Activated T-cell treated with anti-CD3 and anti-CD28 coated beads for 1 hour (primary cell): ENCODE results near the gene ATP11A.
"Not testable (repeated sequence)": the region's sequence is repeated elsewhere in the genome, so short reads cannot be mapped to it uniquely, and the experiment has no call there.

Experiments
- DNase-seq: peaks from one replicate; pipeline ENCODE4 v3.0.0-alpha.2; 2020; ENCODE audit warnings: low read depth

ATP11A gene

DNA sequence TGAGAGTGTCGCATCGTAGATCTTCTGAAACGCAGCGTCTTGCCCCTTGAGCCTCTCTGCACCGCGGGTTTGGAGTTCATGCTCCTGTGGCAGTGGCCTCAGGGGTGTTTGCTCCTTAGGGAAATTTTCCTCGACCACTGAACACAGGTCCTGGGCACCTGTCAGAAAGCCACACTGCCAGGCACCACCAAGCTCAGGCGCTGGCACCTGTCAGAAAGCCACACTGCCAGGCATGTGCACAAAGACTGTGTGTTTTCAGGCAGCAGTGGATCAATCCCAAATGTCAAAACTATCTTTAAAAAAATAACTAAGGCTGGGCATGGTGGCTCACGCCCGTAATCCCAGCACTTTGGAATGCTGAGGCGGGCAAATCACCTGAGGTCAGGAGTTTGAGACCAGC, 87.1 kb downstream of the ATP11A start:
- no peak for DNase-seq

DNA sequence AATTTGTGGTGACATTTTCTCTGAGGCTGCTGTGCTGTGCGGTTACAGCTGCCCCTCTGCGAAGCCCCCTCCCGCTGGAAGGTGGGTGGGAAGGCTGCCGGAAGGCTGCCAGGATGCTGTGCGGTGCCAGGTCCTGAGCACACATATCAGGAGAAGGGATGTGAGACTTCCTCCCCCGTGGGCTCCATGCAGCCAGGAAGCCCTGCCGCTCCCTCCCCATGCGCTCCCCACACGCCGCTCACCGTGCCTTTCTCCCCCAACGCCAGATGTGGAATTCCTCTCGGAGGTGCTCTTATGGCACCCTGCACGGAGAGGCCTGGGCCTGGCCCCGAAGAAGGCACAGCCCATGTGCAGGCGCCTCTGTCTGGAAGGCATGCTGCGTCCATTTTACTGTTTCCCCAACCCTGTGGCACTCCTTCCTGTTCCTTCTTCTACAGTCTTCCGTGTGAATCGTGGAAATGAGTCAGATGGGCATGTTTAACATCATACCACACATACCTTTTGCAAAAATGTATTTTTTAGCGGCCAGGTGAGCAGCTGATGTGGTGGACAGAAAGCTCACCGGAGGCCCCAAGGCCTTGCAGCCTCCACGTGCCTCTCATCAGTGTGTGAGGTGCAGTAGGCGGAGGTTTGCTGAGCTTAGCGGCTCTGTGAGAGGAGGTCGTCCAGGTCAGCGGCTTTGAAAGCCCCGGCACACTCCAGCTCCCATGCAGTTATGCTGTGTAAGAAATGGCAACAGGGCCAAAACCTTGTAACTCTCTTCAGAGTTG, 88.0 kb downstream of the ATP11A start:
- no peak for DNase-seq

GRCh38 chr13:112779856-112780604, 90.2 kb downstream of the ATP11A start:
- no peak for DNase-seq

DNA sequence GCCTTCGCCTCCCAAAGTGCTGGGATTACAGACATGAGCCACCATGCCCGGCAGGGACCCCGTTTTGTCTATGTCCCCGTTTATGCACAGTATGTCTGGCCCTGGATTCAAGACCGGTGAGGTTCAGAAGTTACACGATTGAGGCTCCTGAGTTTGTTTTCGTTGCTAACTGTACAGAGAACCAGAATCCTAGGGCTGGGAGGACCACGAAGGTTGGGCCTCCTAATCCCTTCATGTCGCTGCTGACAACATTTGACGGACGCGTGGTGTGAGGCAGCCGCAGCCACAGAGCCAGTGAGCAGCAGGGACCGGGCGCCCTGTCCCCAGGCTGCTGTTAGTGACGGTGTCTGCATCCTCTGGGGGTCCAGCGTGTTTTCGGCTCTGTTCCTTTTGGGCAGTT, 91.4 kb downstream of the ATP11A start:
- no peak for DNase-seq

DNA sequence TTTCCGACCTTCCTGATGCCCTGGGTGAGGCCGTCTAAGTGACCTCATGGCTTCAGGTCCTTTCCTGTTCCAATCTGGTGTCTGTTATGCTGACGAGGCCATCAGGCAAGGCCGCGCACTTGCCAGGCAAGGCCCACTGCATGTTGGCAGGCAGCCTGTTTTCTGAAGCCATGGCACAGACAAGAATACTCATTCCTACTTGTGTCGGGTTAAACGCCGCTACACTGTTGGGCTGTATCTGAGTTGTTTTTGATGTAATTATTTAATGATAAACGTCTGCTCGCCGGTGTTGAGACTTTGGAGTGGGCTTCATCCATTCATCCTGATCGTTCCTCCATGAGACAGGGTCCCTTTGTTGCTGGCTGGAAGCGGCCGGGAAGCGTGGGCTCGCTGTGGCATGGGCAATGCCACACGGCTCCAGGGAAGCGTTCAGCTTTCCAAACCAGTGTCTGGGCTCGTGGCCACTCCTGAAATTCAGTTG, 92.1 kb downstream of the ATP11A start:
- DNase-seq, result no peak

- no peak for DNase-seq
Observed at GRCh38 chr13:112782429-112783010, 92.7 kb downstream of the ATP11A start.

DNA sequence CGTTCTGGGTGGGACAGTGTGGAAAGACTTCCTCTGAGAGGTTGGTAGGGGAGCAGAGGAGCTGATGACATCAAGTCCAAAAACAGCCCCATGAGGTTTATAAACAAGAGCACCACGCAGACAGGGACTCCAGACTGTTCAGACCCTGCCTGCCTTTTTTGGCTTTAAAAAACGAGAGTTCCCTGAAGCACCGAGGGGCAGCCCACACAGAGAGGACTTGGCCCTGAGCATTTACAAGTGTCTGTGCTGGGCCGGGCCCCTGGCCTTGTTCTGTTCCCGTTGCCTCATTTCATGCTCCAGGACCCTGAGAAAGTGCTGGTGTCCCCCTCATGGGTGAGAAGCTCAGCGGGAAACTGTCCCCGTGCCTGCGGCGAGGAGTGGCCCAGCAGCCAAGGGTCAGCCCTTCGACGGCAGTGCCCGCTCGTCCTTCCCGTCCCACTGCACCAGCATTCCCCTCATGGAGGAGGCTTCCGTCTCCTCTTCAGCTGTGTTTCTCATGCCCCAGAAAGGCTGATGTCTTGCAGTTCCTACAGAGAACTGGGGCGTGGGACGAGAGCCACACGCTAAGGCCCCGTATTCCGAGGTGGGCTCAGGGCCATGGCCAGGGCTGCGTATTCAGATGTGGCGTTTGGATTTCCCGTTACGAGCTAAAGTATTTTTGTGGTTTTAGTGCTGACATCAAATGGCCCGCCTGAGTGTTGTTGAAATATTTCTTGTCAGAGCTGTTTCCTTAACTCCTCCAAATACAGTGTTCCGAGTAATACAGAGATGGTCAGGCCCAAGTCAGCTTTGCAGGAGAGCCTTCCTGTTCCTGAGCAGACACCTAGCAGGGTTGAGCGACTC, 93.5 kb downstream of the ATP11A start:
- no peak for DNase-seq

DNA sequence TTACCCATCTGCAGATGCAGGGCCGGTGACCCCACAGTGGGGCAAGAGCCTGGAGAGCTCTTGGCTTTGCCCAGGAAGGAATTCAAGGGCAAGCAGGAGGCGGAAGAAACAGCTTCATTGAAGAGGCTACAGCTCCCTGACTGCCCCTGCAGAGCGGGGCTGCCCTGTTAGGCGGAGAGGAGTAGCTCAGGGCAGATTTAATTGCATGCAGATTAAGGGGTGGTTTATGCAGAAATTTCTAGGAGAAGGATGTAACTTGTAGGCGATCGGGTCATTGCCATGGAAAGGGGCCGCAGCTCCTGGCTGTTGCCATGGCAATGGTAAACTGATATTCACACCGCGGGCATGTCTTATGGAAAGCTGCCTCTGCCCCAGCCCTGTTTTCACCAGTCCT, 94.1 kb downstream of the ATP11A start:
- no peak for DNase-seq

GRCh38 chr13:112784811-112785482, 95.1 kb downstream of the ATP11A start:
- no peak for DNase-seq

DNA sequence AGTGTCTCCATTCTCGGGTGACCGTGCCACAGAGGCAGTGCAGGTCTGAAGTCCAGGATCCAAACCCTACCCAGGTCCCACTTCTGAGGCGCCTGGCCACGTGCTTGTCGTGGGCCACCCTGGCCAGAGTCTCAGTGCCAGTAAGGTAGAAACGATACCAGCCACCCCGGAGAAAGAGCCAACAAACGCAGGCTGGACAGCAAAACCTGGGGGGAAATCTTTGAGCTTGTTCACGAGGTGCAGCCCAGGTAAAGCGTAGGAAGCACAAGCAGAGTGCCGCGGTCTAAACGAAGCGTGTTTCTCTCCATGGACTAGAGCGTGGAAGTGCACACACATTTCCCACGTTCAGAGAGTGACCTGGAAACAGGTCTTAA, 95.6 kb downstream of the ATP11A start:
- no peak for DNase-seq

DNA sequence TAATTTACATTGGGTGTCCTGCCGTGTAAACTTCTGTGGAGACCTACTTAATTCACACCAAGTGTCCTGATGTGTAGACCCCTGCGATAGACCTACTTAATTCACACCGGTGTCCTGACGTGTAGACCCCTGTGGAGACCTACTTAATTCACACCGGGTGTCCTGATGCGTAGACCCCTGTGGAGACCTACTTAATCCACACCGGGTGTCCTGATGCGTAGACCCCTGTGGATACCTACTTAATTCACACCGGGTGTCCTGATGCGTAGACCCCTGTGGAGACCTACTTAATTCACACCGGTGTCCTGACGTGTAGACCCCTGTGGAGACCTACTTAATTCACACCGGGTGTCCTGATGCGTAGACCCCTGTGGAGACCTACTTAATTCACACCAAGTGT, 97.0 kb downstream of the ATP11A start:
- DNase-seq, result not testable (repeated sequence)

- DNase-seq, result no peak
Observed at GRCh38 chr13:112790735-112791641, 101.2 kb downstream of the ATP11A start.

GRCh38 chr13:112791663-112792440, 102.0 kb downstream of the ATP11A start:
- no peak for DNase-seq

- DNase-seq, result no peak
Observed at GRCh38 chr13:112792511-112792910, 102.7 kb downstream of the ATP11A start.

DNA sequence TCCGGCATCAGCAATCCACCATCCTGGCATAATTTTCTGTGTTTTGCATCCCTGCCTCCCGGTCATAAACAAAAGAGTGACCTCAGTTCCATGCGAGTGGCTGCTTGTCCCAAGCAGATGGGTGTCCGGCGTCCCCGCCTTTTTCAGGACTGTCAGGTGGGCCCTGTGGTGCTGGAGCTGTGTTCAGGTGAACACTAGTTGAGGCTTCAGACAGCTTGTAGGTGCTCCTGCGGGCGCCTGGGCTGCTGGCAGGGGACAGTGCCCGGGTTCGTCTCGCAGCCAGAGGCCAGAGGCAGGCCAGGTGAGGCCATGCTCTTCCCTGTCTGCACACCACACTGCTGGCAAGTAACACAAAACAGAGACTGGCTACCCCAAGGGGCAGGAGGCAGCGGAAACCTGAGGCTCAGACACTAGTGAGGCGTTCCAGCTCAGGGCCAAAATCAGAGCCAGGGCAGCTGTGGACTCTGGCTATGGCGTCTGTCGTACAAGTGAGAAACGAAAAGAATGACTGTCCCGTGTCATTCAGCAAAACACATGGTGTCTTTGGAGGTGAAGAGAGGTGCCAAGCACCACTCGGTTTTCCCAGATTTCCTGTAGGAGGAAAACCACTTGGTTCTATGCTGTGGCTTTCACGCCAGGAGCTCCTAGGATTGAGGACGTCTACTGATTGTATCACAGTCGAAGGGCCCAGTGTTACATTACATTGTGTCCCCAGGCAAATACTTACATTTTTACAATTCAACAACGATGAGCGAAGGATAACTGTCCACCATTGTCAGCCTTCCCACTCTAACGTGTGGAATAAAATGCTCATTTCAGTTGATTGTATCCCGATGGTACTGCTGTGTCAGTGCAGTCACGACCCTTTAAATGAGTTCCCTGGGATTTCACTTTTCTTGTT, 104.0 kb downstream of the ATP11A start:
- DNase-seq, result no peak

DNA sequence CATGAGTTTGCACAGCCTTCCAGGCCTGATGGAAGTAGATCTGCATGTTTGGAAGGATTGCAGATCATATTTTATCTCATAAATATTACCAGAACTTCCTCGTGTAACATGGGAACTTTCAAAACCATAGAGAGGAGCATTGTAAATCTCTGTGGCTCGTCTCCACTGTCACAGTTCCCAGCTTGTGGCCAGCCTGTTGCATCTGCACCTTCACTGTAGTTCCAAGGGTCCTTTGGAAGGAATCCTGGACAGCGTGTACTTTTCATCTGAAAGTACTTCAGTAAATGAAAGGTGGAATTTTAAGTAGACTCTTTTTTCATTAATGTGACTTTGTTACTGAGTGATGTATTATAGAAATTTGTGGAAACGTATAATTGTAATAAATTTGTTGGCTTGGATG, 105.4 kb downstream of the ATP11A start:
- DNase-seq, result no peak

DNA sequence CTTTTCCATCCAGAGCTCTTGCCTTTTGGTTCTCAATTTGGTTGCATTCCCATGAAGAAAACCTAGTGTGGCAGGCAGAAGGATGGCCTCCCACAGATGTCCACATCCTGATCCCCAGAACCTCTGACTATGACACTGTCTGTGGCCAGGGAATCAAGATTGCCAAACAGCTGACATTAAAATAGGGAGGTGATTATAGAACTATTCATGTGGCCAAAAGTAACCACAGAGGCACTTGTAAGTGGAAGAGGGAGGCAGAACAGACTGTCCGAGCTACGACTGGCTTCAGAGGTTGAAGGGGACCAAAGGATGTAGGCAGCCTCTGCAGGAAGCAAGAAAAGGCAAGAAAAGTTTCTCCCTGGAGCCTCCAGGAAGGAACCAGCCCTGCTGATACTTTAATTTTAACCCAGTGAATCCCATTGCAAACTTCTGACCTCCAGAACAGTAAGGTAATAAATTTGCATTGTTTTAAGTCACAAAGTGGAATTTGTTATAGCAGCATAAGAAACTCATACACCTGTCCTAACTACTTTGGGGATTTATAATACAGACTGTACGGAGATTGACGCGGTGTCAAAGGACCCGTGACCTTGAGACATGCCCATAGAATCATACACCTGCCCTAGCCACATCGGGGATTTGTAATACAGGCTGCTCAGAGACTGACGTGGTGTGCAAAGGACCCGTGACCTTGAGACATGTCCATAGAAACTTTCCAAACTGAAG, 106.5 kb downstream of the ATP11A start:
- DNase-seq, result no peak

DNA sequence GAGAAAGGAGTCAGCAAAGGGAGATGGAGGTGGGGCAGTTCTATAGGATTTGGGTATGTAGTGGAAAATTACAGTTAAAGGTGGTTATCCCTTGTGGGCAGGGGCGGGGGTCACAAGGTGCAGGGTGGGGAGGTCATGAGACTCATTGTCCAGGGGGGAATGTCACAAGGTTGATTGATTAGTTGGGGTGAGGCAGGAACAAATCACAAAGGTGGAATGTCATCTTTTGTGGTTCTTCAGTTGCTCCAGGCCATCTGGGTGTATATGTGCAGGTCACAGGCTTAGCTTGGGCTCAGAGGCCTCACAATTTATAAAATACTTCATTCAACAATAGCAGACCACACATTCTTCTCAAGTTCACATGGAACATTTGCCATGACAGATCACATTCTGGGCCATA, 109.6 kb downstream of the ATP11A start:
- no peak for DNase-seq
